GM19238 (cell line): ENCODE measurements around the gene SESN1.

Experiments used
- DNase-seq: peaks from one replicate; pipeline ENCODE4 v3.0.0; 2011; ENCODE audit warnings: low spot score; ENCODE audit not compliant: insufficient read length

Gene SESN1

GRCh38 chr6:109062216-109062615 is 32.4 kb downstream of the SESN1 start:
- DNase-seq = no peak

DNA sequence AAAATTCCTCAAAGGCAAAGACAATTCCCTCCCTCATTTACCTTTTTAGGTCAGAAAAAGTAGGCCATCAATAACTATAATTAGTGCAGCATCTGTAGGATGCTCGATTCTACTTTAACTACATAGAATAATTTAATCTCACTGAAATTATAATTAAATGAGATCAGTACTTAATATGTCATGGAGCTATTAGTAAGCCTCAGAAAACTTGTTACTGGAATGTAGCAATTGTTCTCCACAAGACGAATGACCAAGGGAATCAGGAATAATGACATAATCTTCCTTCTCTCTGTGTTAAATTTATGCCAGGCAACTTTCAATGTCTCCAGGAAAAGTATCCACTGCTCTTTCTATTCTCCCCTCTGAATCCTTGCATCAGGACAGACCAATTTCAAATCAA is 34.1 kb downstream of the SESN1 start:
- no peak for DNase-seq

- DNase-seq = no peak
These were observed 35.0 kb downstream of the SESN1 start for GRCh38 chr6:109059571-109060021.

DNA sequence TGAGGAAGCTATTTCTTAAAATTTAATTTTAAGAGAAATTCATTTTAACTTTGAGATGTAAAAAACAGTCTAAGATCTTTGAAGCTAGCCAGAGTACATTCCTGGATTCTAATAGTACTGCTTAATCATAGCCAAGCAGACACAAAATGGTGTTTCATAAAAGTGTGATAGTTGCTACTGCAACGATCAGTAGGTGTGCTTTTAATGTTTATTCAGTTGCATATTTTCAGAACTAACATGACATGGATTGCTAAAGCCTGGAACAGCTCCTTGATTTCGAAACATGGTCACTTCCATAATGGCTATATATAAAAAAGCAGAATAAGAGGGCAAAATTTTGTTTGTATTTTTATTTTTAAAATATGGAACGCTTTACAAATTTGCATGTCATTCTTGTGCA is 35.5 kb downstream of the SESN1 start:
- DNase-seq = no peak

GRCh38 chr6:109058620-109059019 is 36.0 kb downstream of the SESN1 start:
- DNase-seq = no peak

GRCh38 chr6:109056661-109057060 is 38.0 kb downstream of the SESN1 start:
- no peak for DNase-seq

- no peak for DNase-seq
These were observed 38.8 kb downstream of the SESN1 start for GRCh38 chr6:109055771-109056235.

GRCh38 chr6:109053336-109053735 is 41.3 kb downstream of the SESN1 start:
- DNase-seq = no peak

- no peak for DNase-seq
These were observed 41.8 kb downstream of the SESN1 start for GRCh38 chr6:109052852-109053251.

DNA sequence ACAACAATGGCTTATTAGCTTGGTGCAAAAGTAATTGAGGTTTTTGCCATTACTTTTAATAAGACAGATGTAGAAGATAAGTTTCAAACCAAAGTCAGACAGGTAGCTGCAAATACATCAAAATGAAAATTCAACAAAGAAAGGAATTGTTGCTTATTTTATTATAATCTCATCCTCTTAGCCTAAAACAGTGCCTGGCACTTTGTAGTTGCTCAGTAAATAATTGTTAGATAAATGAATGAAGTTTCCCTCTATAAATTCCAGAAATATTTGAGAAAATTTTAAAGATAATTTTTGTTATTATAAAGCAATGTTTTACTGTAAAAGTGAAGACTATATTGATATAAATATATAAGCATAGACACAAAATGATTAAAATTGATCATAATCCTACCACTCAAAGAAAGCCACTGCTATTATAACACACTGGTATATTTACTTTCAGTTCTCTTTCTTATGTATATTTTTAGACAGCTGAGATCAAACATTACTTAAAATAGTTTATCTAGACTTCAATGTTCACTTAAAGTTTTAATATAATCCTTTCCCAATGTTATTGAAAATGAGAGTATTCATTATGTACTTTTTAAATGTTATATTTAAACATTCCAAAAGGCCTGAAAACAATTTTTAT is 42.5 kb downstream of the SESN1 start:
- DNase-seq = no peak

DNA sequence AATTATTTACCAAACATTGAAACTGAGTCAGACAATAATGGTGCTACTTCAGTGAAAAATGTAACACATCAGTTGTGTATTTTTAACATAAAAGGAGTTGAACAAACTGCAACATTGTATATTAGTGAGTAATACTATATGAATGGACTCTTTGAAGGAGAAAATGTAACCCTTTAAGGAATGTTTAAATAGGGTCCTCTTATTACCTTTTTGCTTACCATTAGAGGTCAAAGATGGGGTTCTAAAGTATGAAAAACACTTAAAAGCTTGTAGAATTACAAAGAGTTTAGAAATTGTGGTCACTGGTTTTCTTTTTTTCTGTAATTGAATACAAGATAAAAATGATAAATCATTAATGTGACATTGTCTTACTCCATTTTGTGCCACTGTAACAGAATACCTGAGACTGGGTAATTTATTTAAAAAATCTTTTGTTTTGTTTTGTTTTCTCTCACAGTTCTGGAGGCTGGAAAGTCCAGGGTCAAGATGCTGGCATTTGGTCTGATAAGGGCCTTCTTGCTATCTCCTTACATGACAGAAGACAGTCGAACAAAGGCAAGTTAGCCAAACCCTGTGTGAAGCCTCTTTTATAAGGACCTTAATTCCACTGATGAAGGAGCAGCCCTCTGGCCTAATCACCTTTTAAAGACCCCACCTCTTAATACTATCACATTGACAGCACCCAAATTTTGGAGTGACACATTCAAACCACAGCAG is 43.2 kb downstream of the SESN1 start:
- DNase-seq = no peak

DNA sequence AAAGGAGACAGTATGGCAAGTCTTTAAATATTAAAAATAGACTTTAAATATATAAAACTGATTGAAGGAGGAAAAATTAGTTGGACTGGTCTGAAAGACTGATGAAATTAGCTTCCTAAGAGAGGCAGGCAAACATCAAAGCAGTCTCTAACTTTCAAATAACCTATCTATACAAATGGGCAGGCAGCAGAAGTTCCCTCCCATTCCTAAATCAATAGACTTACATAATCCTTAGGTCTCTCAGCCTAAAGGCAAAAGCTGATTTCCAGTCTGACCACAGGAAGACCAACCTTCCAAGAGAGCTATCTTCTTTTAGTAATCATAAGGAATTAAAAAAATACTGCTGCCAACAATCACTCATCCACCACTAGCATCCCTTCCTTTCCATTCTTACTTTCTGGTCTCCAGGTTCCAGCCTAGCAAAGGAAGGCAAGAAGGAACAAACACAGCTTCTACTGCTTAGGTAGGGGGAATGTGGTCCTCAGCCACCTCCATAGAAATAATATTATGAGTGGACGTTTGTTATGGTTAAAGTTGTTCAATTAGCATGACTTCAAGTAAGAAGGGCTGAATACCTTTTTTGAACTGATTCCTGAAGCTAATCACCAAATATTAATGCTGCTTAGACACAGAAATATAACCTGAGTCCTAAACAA is 44.1 kb downstream of the SESN1 start:
- DNase-seq = no peak

GRCh38 chr6:109050012-109050411 is 44.6 kb downstream of the SESN1 start:
- no peak for DNase-seq

- DNase-seq = no peak
These were observed 45.8 kb downstream of the SESN1 start for GRCh38 chr6:109048670-109049415.

- DNase-seq = no peak
These were observed 46.5 kb downstream of the SESN1 start for GRCh38 chr6:109048176-109048575.

- DNase-seq = no peak
These were observed 49.2 kb downstream of the SESN1 start for GRCh38 chr6:109045493-109045892.

- no peak for DNase-seq
These were observed 54.9 kb downstream of the SESN1 start for GRCh38 chr6:109039795-109040194.

DNA sequence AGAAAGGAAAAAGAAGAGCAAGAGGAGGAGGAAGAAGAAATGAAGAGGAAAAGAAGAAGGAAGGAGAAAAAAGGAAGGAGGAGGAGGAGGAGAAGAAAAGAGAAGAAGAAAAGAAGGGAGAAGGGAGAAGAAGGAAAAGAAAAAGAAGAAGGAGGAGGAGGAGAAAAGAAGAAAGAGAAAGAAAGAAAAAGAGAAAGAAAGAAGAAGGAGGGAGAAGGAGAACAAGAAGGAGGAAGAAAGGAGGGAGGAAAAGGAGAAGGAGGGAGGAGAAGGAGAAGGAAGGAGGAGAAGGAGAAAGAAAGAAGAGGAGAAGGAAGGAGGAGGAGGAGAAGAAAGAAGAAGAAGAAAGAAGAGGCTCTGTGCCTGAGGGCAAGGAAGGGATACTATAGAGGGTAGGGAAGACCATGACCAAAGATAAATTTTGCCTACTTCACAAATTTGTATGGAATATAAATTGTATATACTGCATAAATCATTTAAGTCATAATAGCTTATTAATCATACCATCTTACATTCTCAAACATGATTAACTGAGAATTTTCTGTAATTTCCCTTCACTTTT is 55.7 kb downstream of the SESN1 start:
- DNase-seq = no peak

DNA sequence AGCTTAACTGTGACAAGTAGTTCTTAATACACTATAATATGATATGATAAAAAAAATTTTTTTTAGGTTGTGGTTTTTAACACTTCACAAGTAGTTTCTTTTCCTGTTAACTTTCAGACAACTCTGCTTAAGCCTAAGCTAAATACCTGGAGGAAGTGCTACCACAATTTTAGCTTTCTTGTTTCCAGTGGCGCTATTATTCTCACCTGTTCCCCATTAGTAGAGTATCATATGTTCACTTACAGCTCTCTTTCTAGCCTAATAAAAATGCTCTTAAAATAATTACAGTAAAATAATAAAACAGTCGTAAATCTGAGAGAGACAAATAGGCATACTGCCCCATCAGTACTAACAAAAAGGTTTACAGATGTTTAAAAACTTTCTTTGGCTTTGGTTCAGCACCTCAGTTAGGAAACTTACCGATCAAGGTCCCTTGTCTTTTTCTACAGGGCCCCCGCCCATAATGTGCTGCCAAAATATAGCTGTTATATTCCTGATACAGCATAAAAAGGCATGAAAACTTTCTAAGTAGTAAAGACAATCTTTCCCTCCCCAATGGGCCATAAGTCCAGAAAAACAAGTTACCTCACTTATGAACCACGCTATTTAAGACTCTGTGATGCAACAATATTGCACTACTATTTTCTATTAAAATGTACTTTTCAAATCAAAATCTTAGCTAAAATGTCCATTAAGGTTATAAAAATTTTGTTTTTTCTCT is 57.9 kb downstream of the SESN1 start:
- DNase-seq = no peak

GRCh38 chr6:109034526-109034925 is 60.1 kb downstream of the SESN1 start:
- DNase-seq = no peak

DNA sequence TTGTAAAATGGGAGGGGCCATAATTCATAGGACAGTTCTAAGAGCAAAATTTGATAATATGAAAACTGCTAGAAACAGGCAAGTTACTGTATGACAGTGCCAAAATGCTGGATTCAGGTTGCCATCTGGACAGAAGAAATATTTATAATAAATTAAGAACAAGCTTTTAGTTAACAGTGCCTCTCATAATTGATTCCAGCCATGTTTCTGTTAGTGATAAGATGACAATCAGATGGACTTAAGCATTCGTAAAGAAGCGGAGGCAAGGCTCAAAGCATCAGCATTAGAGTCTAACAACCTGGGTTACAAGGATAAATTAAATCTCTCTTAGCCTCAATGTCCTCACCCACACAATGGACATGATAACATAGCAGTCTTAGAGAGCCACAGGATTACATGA is 61.0 kb downstream of the SESN1 start:
- DNase-seq = no peak
